AG08395 (cell line): ENCODE measurements around the gene WDTC1.
"Not testable (repeated sequence)": the region's sequence is repeated elsewhere in the genome, so short reads cannot be mapped to it uniquely, and the experiment has no call there.

Experiments used
- DNase-seq: peaks from one replicate; pipeline ENCODE4 v3.0.0; 2012; ENCODE audit warnings: mixed read lengths, low spot score

WDTC1 gene

DNA sequence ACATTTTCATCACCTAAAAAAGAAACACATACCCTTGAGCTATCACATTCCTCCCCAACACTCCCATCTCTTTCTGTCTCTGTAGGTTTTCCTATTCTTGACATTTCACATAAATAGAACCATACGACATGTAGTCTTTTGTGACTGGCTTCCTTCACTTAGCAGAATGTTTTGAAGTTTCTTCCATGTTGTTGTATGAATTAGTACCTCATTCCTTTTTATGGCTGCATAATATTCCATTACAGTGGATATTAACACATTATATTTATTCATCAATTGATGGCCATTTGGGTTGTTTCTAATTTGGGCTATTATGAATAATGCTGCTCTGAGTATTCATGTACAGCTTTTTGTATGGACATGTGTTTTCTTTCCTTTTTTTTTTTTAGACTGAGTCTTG, 11.8 kb downstream of the WDTC1 start:
- no peak for DNase-seq

DNA sequence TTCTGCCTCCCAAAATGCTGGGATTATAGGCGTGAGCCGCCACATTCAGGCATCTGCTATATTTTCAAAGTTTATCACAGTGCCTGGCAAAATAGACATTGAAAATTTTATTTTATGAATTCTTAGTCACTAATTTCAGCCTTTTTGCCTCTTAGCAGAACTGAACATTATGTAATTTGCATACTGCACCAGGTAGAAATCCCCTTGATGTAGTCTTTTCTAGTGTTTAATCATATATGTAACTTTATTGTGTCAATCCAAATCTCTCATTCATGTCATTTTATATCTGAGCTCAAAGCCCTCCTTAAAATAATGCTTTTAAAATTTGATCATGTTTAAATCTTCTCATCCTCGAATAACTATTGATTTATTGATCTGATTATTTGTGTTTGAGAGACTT, 19.2 kb downstream of the WDTC1 start:
- DNase-seq: no peak

DNA sequence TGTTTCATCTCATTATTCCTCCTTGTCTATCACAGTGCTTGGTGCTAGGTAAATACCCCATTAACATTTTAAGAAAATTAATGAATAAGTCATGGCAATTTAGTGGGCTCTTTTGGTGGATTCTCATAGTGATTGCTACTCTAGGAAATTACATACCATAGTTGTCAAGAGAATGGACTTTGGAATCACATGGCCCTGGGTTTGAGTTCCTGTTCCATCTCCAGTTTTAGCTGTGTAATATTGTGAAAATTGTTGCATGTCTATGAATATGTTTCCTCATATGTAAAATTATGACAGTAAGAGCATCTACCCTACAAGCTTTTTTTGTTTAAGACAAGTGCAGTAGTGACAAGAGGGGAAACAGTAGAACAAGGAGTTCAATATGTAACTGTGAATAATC, 20.7 kb downstream of the WDTC1 start:
- no peak for DNase-seq

DNA sequence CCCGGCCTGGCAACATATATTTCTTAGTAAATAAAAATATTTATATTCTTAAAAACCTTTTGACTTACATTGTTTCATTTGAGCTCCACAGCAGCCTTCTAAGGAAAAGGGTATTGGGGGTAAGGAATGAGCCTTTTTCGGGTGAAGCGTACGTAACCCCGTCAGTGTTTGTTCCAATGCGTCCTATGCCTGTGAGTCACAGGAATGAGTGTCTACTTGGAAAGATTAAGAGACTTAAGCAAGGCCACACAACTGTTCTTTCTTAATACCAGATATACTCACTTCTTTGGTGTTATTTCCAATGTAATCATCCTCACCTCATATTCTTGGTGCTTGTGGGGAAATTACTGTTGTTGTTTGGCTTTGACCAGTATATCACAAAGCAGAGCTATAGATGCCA, 22.7 kb downstream of the WDTC1 start:
- no peak for DNase-seq

DNA sequence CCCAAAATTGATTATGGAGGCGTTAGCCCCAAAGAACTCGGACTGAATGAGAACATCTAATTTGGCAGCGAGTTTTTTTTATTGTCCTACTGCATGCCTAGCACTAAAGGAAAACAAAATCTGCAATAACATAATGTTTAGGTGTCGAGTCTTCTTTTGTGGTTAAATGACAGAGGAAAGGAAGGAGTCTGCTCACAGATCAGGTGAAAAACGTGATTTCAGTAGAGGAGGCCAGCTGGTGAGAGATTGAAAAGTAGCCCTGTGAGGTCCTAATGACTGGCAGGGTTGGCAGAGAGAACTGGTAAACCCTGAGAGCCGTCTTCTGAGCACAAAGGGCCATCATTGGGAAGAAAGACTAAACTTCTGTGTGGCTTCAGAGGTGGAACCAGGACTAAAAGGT, 24.2 kb downstream of the WDTC1 start:
- DNase-seq: no peak

DNA sequence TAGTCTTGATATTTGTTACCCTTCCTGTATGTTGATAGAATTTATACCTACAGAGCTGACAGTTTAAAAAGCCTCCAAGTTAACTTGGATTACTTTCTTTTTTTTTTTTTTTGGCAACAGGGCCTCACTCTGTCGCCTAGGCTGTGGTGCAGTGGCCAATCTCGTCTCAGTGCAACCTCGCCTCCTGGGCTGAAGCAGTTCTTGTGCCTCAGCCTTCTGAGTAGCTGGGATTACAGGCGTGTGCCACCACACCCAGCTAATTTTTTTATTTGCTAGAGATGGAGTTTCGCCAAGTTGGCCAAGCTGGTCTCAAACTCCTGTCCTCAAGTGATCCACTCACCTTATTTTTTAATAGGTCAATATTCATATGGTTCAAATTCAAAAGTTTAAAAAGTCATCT, 32.7 kb downstream of the WDTC1 start:
- DNase-seq: no peak

- no peak for DNase-seq
Measured at GRCh38 chr1:27269276-27269675, 34.8 kb downstream of the WDTC1 start.

DNA sequence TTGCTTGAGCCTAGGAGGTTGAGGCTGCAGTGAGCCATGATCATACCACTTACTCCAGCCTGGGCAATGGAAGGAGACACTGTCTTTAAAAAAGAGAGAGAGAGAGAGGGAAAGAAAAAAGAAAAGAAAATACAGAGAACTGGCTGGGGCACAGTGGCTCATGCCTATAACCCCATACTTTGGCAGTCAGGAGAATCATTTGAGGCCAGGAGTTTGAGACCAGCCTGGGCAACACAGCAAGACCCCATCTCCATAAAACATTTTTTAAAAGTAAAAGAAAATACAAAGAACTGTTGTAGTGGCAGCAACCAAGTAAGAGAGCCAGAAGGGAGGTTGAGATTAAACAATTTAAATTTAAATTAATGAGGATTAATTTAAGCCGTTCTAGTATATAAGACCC, 39.8 kb downstream of the WDTC1 start:
- DNase-seq: no peak

DNA sequence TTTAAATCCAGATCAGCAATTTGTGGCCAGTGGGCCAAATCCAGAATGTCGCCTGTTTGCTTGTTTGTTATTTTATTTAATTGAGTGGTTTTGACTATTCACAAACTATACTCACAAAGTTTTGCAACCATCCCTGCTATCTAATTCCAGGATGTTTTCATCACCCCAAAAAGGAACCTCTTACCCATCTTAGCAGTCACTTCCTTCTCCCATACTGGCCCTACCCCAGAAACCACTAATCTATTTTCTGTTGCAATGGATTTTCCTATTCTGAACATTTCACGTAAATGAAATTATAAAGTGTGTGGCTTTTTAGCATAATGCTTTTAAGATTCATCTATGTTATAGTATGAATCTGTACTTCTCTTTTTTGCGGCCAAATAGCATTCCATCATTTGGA, 41.3 kb downstream of the WDTC1 start:
- no peak for DNase-seq

DNA sequence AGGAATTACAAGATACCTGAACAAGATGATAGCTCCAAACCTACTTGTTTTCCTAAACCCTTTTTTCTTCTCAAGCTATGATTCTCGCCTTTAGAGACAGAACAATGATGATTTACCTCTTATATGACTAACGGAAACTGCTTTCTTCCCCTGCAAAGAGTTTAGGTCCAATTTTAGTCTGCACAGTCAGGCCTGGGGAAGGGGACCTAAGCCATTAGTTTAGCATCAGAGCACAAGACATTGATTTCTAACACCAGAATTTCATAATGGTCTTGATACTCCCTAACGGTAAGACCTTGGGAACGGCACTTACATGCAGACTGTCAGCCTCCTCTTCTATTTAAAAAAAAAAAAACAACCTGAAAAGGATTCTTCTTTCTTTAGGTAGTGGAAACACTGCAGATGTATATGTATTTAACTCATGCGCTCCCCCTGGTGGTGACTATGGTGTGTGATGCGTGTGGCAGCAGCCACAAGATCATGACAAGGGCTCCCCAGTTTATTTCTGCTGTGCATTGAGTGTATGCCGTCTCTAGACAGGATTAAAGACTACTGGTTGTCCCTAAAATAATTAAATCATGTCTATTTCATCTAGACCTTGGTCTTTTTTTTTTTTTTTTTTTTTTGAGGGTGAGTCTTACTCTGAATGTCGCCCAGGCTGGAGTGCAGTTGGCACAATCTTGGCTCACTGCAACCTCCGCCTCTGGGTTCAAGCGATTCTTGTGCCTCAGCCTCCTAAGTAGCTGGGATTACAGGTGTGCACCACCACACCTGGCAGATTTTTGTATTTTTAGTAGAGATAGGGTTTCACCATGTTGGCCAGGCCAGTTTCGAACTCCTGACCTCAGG, 50.2 kb downstream of the WDTC1 start:
- peak; percentile 88 for DNase-seq

DNA sequence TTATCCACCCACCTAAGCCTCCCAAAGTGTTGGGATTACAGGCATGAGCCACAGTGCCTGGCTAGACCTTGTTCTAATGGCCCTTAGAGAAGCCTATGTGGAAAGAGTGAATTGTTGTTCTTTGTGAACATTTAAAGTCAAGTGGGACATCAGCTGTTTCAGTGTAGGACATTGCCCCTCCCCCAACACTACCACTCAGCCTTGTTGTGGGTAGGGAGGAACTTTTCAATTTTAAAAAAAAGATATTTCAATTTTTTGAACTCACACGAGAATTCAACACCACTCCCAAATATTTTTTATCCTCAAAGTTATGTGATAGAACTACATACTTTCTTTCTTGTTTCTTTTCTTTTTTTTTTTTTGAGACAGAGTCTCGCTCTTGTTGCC, 50.8 kb downstream of the WDTC1 start:
- no peak for DNase-seq

DNA sequence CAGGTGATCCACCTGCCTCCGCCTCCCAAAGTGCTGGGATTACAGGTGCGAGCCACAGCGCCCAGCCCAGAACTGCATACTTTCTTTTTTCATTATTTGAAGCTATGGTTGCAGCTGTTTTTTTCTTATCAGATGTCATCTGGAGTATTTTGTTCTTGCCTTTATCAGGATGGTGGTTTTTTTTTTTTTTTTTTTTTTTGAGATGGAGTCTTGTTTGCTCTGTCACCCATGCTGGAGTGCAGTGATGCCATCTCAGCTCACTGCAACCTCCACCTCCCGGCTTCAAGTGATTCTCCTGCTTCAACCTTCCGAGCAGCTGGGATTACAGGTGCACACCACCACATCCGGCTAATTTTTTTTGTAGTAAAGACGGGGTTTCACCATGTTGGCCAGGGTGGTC, 51.4 kb downstream of the WDTC1 start:
- DNase-seq: not testable (repeated sequence)

- not testable (repeated sequence) for DNase-seq
Measured at GRCh38 chr1:27289125-27289524, 54.7 kb downstream of the WDTC1 start.

DNA sequence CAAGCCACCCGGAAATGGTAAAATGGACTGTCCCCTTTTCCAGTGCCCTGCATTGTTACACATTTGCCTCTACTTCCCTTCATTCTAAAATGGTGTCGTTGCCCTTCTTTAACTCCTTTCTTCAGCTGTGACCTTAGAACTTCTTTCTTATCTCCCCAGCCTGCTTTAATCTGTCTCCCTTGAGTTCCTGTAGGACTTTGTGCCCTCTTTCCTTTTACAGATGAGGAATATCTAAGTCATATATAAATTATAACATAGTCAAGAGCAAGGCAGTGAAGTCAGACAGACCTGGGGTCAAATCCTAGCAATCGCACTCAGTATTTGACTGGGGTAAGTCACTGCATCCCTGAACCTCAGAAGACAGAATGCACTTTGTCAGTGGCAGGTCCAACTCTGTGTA, 56.1 kb downstream of the WDTC1 start:
- no peak for DNase-seq

GRCh38 chr1:27292106-27292505, 57.7 kb downstream of the WDTC1 start:
- DNase-seq: peak; percentile 58

DNA sequence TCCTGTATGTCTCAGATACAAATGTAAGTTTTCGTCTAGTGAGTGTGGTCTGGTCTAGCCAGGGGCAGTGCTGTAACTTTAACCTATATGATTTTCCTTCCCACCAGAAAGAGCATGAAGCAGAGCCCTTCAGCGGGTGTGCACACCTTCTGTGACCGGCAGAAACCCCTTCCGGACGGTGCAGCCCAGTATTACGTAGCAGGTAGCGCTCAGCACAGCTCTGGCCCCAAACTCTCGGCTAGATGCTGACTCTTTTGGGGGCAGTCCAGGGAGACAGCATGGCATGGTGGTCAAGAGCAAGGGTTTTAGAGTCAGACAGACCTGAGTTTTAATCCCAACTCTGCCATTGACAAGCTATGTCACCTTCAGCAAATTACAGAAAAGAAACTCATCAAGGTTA, 59.5 kb downstream of the WDTC1 start:
- no peak for DNase-seq

DNA sequence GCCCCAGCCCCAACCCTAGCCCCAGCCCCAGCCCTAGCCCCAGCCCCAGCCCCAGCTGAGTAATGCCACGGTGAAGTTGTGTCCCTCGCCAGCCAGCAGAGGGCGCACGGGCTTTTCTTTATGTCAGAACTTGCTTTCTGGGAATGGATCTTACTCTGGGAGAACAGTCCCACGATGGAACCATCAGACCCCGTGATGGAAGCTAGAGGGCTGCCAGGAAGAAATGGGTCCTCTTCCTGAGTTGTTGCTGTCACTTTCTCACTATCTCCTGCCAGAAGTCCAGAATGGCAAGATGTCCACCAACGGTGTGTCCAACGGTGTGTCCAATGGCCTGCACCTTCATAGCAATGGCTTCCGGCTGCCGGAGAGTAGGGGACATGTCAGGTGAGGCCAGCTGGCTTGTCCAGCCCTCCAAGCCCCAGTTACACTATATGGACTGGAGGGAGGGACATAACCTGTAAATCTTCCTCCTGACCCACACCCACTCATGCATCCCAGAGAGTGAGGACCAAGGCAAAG, 62.4 kb downstream of the WDTC1 start:
- peak; percentile 74 for DNase-seq

DNA sequence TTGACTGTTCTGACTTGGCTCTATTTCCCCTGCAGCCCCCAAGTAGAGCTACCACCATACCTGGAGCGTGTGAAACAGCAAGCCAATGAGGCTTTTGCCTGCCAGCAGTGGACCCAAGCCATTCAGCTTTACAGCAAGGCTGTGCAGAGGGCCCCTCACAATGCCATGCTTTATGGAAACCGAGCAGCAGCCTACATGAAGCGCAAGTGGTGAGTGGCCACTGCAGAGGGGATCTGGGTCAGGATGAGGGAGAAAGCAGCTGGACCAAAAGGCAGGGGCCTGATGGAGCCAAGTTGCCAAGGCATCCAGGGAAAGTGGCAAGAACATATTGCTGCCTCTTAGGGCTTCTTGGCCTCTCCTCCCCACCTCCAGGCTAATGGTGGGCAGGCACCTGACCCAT, 63.5 kb downstream of the WDTC1 start:
- DNase-seq: no peak

GRCh38 chr1:27298632-27299384, 64.4 kb downstream of the WDTC1 start:
- DNase-seq: no peak

DNA sequence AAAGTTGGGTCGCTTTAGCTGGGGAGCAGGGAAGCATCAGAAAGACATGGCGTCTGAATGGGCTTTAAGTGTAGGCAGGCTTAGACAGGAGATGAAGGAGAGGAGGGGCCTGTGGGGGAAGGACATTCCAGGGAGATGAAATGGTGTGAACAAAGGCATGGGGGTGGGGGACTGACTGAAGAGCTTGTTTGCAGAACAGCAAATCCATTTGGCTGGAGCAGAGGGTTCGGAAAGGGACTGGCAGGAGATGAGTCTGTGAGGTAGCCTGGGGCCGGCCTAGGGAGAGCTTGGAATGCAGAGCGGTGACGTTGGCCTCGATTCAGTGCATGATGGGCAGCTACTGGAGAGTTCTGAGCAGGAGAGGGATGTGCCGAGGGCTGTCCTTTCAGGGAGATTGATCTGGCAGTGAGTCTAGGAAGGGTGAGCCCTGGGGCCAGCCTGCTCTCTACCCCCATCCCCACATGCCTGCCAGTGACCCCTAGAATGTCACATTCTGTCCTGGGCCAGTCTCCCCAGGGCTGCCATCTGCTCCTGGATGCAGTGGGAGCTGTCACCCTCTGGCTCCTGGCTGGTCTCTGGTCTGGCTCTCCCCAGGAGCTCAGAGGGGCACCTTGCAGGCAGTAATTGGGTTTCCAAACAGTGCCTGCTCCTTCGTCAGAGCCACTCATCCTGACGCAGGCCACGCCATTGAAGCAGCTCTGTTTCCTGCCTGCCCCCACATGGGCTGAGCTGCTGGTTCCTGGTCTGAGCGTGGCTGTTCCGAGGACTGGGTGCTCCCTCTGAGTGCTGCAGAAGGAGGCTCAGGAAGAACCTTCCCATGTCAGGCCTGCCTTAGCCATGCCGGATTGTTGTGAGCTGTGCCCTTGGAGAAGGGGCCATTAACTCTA, 65.2 kb downstream of the WDTC1 start:
- DNase-seq: peak; percentile 98

- peak; percentile 93 for DNase-seq
Measured at GRCh38 chr1:27300341-27301051, 66.1 kb downstream of the WDTC1 start.

- no peak for DNase-seq
Measured at GRCh38 chr1:27301052-27301422, 66.6 kb downstream of the WDTC1 start.
